GM13976 (cell line): Measurements from ENCODE around the gene GOLGA6L10.
"Not testable (repeated sequence)": the region's sequence is repeated elsewhere in the genome, so short reads cannot be mapped to it uniquely, and the experiment has no call there.

Experiments used
- DNase-seq: peaks from one replicate; pipeline ENCODE4 v3.0.0; 2012; ENCODE audit warnings: low spot score
- CTCF ChIP-seq: IDR thresholded peaks from 2 replicates; pipeline ENCODE4 v1.5.1; 2012; ENCODE audit warnings: borderline replicate concordance, mild to moderate bottlenecking; ENCODE audit not compliant: insufficient read depth; ENCODE audit errors: extremely low read depth, missing control alignments, control extremely low read depth
- in situ Hi-C: fragments of 300-500 bp; cut with MboI; formaldehyde crosslinking; loops from one replicate; pipeline ENCODE4 v1.12.0; 2022; ENCODE audit warnings: low sequenced_read_pairs, mixed read lengths, inconsistent platforms; ENCODE audit not compliant: unreplicated experiment

GOLGA6L10 gene

GRCh38 chr15:82371656-82372055 lies 22.4 kb upstream of the GOLGA6L10 start:
- in situ Hi-C loops, result no loop called here
- no peak for TF ChIP-seq CTCF
- DNase-seq, result no peak

GRCh38 chr15:82367790-82368189 lies 18.5 kb upstream of the GOLGA6L10 start:
- in situ Hi-C loops, DNase-seq: not testable (repeated sequence)

- DNase-seq, in situ Hi-C loops: not testable (repeated sequence)
Measured at GRCh38 chr15:82365692-82366323, 16.5 kb upstream of the GOLGA6L10 start.

- DNase-seq, in situ Hi-C loops: not testable (repeated sequence)
Measured at GRCh38 chr15:82364548-82364947, 15.3 kb upstream of the GOLGA6L10 start.

GRCh38 chr15:82362790-82363189 lies 13.5 kb upstream of the GOLGA6L10 start:
- DNase-seq, in situ Hi-C loops: not testable (repeated sequence)

- DNase-seq, in situ Hi-C loops: not testable (repeated sequence)
Measured at GRCh38 chr15:82360618-82361017, 11.3 kb upstream of the GOLGA6L10 start.

- in situ Hi-C loops, DNase-seq: not testable (repeated sequence)
Measured at GRCh38 chr15:82355055-82355454, 5.8 kb upstream of the GOLGA6L10 start.

- in situ Hi-C loops, DNase-seq: not testable (repeated sequence)
Measured at GRCh38 chr15:82354546-82354945, 5.3 kb upstream of the GOLGA6L10 start.

- peak; percentile 12 for DNase-seq
- in situ Hi-C loops, result not testable (repeated sequence)
Measured at GRCh38 chr15:82347645-82348044, 1.6 kb downstream of the GOLGA6L10 start.

GRCh38 chr15:82345176-82345575 lies 4.1 kb downstream of the GOLGA6L10 start:
- DNase-seq, in situ Hi-C loops: not testable (repeated sequence)

- DNase-seq, in situ Hi-C loops: not testable (repeated sequence)
Measured at GRCh38 chr15:82344421-82344820, 4.9 kb downstream of the GOLGA6L10 start.

GRCh38 chr15:82343851-82344250 lies 5.4 kb downstream of the GOLGA6L10 start:
- in situ Hi-C loops, DNase-seq: not testable (repeated sequence)

GRCh38 chr15:82342632-82343374 lies 6.5 kb downstream of the GOLGA6L10 start:
- DNase-seq, in situ Hi-C loops: not testable (repeated sequence)
- TF ChIP-seq CTCF, result peak; percentile 8

GRCh38 chr15:82338573-82338972 lies 10.7 kb downstream of the GOLGA6L10 start:
- in situ Hi-C loops, DNase-seq: not testable (repeated sequence)

- in situ Hi-C loops, DNase-seq: not testable (repeated sequence)
Measured at GRCh38 chr15:82338053-82338452, 11.2 kb downstream of the GOLGA6L10 start.

- DNase-seq, in situ Hi-C loops: not testable (repeated sequence)
Measured at GRCh38 chr15:82337051-82337450, 12.2 kb downstream of the GOLGA6L10 start.
